Urinary bladder (tissue), 4 donors: ENCODE data around the gene ARL17B. TPM values are rescaled to one million over a fixed set of nuclear protein-coding genes. Genes with fewer than 3 reads are reported as not detected.
"Not testable (repeated sequence)": the region's sequence is repeated elsewhere in the genome, so short reads cannot be mapped to it uniquely, and the experiment has no call there.

Experiments
- DNase-seq: peaks from one replicate; pipeline ENCODE4 v3.0.0-alpha.2; 2015; ENCODE audit errors: extremely low spot score
- H3K27ac ChIP-seq: one replicate; pipeline ENCODE4 v1.5.1; 2013; ENCODE audit warnings: low read depth, mild to moderate bottlenecking, moderate library complexity
- H3K36me3 ChIP-seq: one replicate; pipeline ENCODE4 v1.6.1; 2013; ENCODE audit warnings: mild to moderate bottlenecking, moderate library complexity; ENCODE audit not compliant: insufficient read depth
- H3K4me1 ChIP-seq: one replicate; pipeline ENCODE4 v1.6.1; 2013; ENCODE audit warnings: mild to moderate bottlenecking, moderate library complexity; ENCODE audit not compliant: insufficient read depth
- H3K4me3 ChIP-seq: one replicate; pipeline ENCODE4 v1.5.1; 2013; ENCODE audit warnings: low read depth, low read length
- WGBS: extraction: QIAGEN DNeasy Blood & Tissue Kit; methylation state at CpG from one replicate; pipeline ENCODE4 v1.1.7; 2013; 5-methylcytosine and 5-hydroxymethylcytosine counted together
- polyA plus RNA-seq: library from polyadenylated mRNA; stranded (reverse); fragments of 200-250 nt; gene quantifications from one replicate; pipeline ENCODE4 v1.2.3, GENCODE V29; 2013
- small RNA-seq: library from RNA; depleted of rRNA; stranded (forward); fragments of <200 nt; gene quantifications from one replicate; pipeline ENCODE3, GENCODE V24; 2014
- total RNA-seq: library from RNA; depleted of rRNA; stranded (reverse); fragments of >200 nt; gene quantifications from one replicate; pipeline ENCODE4 v1.2.3, GENCODE V29; 2014
- donor health status: healthy with polysubstance abuse.
- donor health status: healthy.

ARL17B gene
- total and polyA plus RNA-seq, 2 donors: 9.4 to 17.1 TPM

GRCh38 chr17:46253722-46254121, 107.8 kb downstream of the ARL17B start:
- not testable (repeated sequence) for H3K36me3 ChIP-seq, H3K4me3 ChIP-seq, DNase-seq, H3K27ac ChIP-seq, H3K4me1 ChIP-seq
- 33% methylated on average over 8 of the region's 8 CpGs for WGBS

GRCh38 chr17:46252804-46253203, 108.8 kb downstream of the ARL17B start:
- WGBS: 91% methylated on average over 22 of the region's 31 CpGs
- H3K36me3 ChIP-seq, DNase-seq: not testable (repeated sequence)

GRCh38 chr17:46249153-46249552, 112.4 kb downstream of the ARL17B start:
- not testable (repeated sequence) for H3K4me3 ChIP-seq, DNase-seq, H3K36me3 ChIP-seq, H3K4me1 ChIP-seq, H3K27ac ChIP-seq
- 84% methylated on average over 3 of the region's 3 CpGs for WGBS

More at GRCh38 chr17:46252804-46253203, 108.8 kb downstream of the ARL17B start:
- not testable (repeated sequence) for H3K4me1 ChIP-seq, H3K4me3 ChIP-seq, H3K27ac ChIP-seq

- H3K36me3 ChIP-seq, DNase-seq, H3K27ac ChIP-seq, H3K4me3 ChIP-seq, H3K4me1 ChIP-seq: not testable (repeated sequence)
- WGBS: 75% methylated on average over 4 of the region's 14 CpGs
These were observed 116.4 kb downstream of the ARL17B start for GRCh38 chr17:46244949-46245768.

- not testable (repeated sequence) for DNase-seq, H3K36me3 ChIP-seq, H3K27ac ChIP-seq, H3K4me3 ChIP-seq, H3K4me1 ChIP-seq
- 97% methylated on average over 13 of the region's 27 CpGs for WGBS
These were observed 117.1 kb downstream of the ARL17B start for GRCh38 chr17:46244339-46244913.

GRCh38 chr17:46243928-46244327, 117.6 kb downstream of the ARL17B start:
- not testable (repeated sequence) for DNase-seq, H3K4me3 ChIP-seq, H3K27ac ChIP-seq, H3K36me3 ChIP-seq, H3K4me1 ChIP-seq
- 90% methylated on average over 13 of the region's 23 CpGs for WGBS

GRCh38 chr17:46243505-46243904, 118.1 kb downstream of the ARL17B start:
- not testable (repeated sequence) for H3K36me3 ChIP-seq, DNase-seq, H3K27ac ChIP-seq, H3K4me1 ChIP-seq, H3K4me3 ChIP-seq
- 7% methylated on average over 29 of the region's 38 CpGs for WGBS

- 71% methylated on average over 8 of the region's 8 CpGs for WGBS
- H3K36me3 ChIP-seq, H3K4me1 ChIP-seq, H3K4me3 ChIP-seq, DNase-seq, H3K27ac ChIP-seq: not testable (repeated sequence)
These were observed 130.2 kb downstream of the ARL17B start for GRCh38 chr17:46231359-46231758.

- not testable (repeated sequence) for H3K36me3 ChIP-seq, H3K27ac ChIP-seq, H3K4me1 ChIP-seq
- under 1% methylated on average over 18 of the region's 22 CpGs for WGBS
- peak; percentile 90 for DNase-seq
- H3K4me3 ChIP-seq: peak overlapping the region; percentile 83
These were observed 136.2 kb downstream of the ARL17B start for GRCh38 chr17:46225274-46225794.

- not testable (repeated sequence) for H3K27ac ChIP-seq, H3K4me1 ChIP-seq, DNase-seq, H3K36me3 ChIP-seq
- under 1% methylated on average over 50 of the region's 54 CpGs for WGBS
- peak overlapping the region; percentile 83 for H3K4me3 ChIP-seq
These were observed 136.7 kb downstream of the ARL17B start for GRCh38 chr17:46224864-46225263.

Small RNAs within 50 kb of the gene (small RNA-seq; reads per million reads assigned to genes)
- not detected for gene RN7SL656P

Other genes with a start within 250 kb of the ARL17B start
- gene KANSL1, start 168.3 kb downstream of the ARL17B start, total RNA-seq: 146 TPM
- gene KANSL1, start 168.3 kb downstream of the ARL17B start, polyA plus RNA-seq: 22.4 TPM
- gene LRRC37A, start 66.6 kb downstream of the ARL17B start, total RNA-seq: 4.5 TPM
- 0.72 TPM for gene LRRC37A, start 66.6 kb downstream of the ARL17B start, polyA plus RNA-seq
- gene LRRC37A2, start 150.7 kb upstream of the ARL17B start, total RNA-seq: 10.8 TPM
- gene LRRC37A2, start 150.7 kb upstream of the ARL17B start, polyA plus RNA-seq: 3.1 TPM
- 12.4 TPM for gene ARL17A, start 217.9 kb upstream of the ARL17B start, total RNA-seq
- 6.0 TPM for gene ARL17A, start 217.9 kb upstream of the ARL17B start, polyA plus RNA-seq
- gene NSF, start 228.9 kb upstream of the ARL17B start, total RNA-seq: 37.8 TPM
- 23.2 TPM for gene NSF, start 228.9 kb upstream of the ARL17B start, polyA plus RNA-seq